Right cardiac atrium (tissue), 5 donors: ENCODE measurements around the gene GFI1B. TPM values are rescaled to one million over a fixed set of nuclear protein-coding genes. Genes with fewer than 3 reads are reported as not detected.

Experiments used
- microRNA-seq, 2 donors: library from miRNA; unstranded; fragments of <30 nt; microRNA quantifications; one replicate each; pipeline ENCODE4 v1.2.0, GENCODE V29; 2020 to 2021
- polyA plus RNA-seq: library from polyadenylated mRNA; stranded (reverse); fragments of 200-250 nt; gene quantifications from one replicate; pipeline ENCODE4 v1.2.3, GENCODE V29; 2013
- total RNA-seq, 4 donors: library from RNA; stranded (reverse); fragmentation: NEBNext Ultra II Directional; extraction: Animal tissue kit (Norgen Biotek cat#: 25700); gene quantifications; one replicate each; pipeline ENCODE4 v1.2.1, GENCODE V29; 2021
- donor health status: healthy with polysubstance abuse.
- donor health status: DM: no; HTN: yes; CAD: no.
- donor health status: DM: no; HTN: no; CAD: no.
- donor health status: DM: no; HTN: yes; CAD: no; lungs with severe emphysema.
- donor health status: DM: yes; HTN: yes; CAD: no.

GFI1B gene
- total and polyA plus RNA-seq, 5 donors: 0.16 to 0.56 (median 0.34) TPM

Small RNA genes within 50 kb of the gene (microRNA-seq; reads per million reads assigned to microRNA genes)
- gene MIR548AW: 2.1 reads per million in 2 donors

Other genes with a start within 250 kb of the GFI1B start
- gene AK8, start 100.4 kb upstream of the GFI1B start, total RNA-seq: 1 to 10 TPM in 1 of 4 donors, under 1 TPM in 3; 0.25 to 1.0 (median 0.31) TPM
- gene AK8, start 100.4 kb upstream of the GFI1B start, polyA plus RNA-seq: 0.66 TPM
- gene SPACA9, start 99.8 kb upstream of the GFI1B start, total RNA-seq: 10 to 100 TPM in 1 of 4 donors, 1 to 10 TPM in 3; 6.2 to 10.4 (median 8.7) TPM
- 11.2 TPM for gene SPACA9, start 99.8 kb upstream of the GFI1B start, polyA plus RNA-seq
- 10 to 100 TPM; 30.5 to 43.1 (median 38.6) TPM for gene TSC1, start 34.1 kb upstream of the GFI1B start, total RNA-seq
- gene TSC1, start 34.1 kb upstream of the GFI1B start, polyA plus RNA-seq: 15.7 TPM
- gene GTF3C5, start 52.3 kb downstream of the GFI1B start, total RNA-seq: 10 to 100 TPM; 28.9 to 41.1 (median 32.4) TPM
- 39.2 TPM for gene GTF3C5, start 52.3 kb downstream of the GFI1B start, polyA plus RNA-seq
- gene CEL, start 83.3 kb downstream of the GFI1B start, total RNA-seq: 1 to 10 TPM; 2.9 to 9.7 (median 5.2) TPM
- gene CEL, start 83.3 kb downstream of the GFI1B start, polyA plus RNA-seq: 2.8 TPM
- 10 to 100 TPM; 18.5 to 36.3 (median 32.1) TPM for gene RALGDS, start 142.5 kb downstream of the GFI1B start, total RNA-seq
- gene RALGDS, start 142.5 kb downstream of the GFI1B start, polyA plus RNA-seq: 33.8 TPM
- 10 to 100 TPM in 3 of 4 donors, 1 to 10 TPM in 1; 9.6 to 12.8 (median 11.3) TPM for gene GBGT1, start 185.2 kb downstream of the GFI1B start, total RNA-seq
- 7.4 TPM for gene GBGT1, start 185.2 kb downstream of the GFI1B start, polyA plus RNA-seq
- gene OBP2B, start 230.6 kb downstream of the GFI1B start, total RNA-seq: not detected
- not detected for gene OBP2B, start 230.6 kb downstream of the GFI1B start, polyA plus RNA-seq